Mesothelial cell of epicardium (in vitro differentiated cells): Measurements from ENCODE around the gene TSPAN15. TPM values are rescaled to one million over a fixed set of nuclear protein-coding genes. Genes with fewer than 3 reads are reported as not detected.
A peak's percentile ranks its signal among the peaks of the same experiment; 100 is the strongest.

Experiments
- DNase-seq, 2 experiments: peaks; one replicate each; pipeline ENCODE4 v3.0.0; 2021; ENCODE audit warnings: low spot score in 2 of 2; ENCODE audit not compliant: unreplicated experiment in 2 of 2
- H3K27ac Mint-ChIP-seq: 2 replicates; pipeline ENCODE4 v1.8.0; 2021; ENCODE audit warnings: mixed read lengths
- H3K27me3 Mint-ChIP-seq: 2 replicates; pipeline ENCODE4 v1.8.0; 2021; ENCODE audit warnings: low read depth, mixed read lengths
- H3K36me3 Mint-ChIP-seq: 2 replicates; pipeline ENCODE4 v1.8.0; 2021; ENCODE audit warnings: mixed read lengths
- H3K4me1 Mint-ChIP-seq: 2 replicates; pipeline ENCODE4 v1.8.0; 2021; ENCODE audit warnings: mixed read lengths
- H3K4me3 Mint-ChIP-seq: 2 replicates; pipeline ENCODE4 v1.8.0; 2021; ENCODE audit warnings: mild to moderate bottlenecking, moderate library complexity, mixed read lengths
- H3K9me3 Mint-ChIP-seq: 2 replicates; pipeline ENCODE4 v1.8.0; 2021; ENCODE audit warnings: mixed read lengths
- CTCF ChIP-seq: fragments of 200-600 bp; sonication (generic); IDR thresholded peaks from one replicate; pipeline ENCODE4 v1.5.0; 2021; ENCODE audit warnings: antibody characterized with exemption; ENCODE audit not compliant: unreplicated experiment
- total RNA-seq: library from RNA; stranded (reverse); gene quantifications from 3 replicates; pipeline ENCODE4 v1.2.1, GENCODE V29; 2021

TSPAN15 gene
- total RNA-seq, 1 donor from 2014 or later = 17.7 TPM

- Mint-ChIP-seq H3K4me3 (no peak overlapping the region), H3K27ac (peak overlapping the region; percentile 50)
- no peak for TF ChIP-seq CTCF
These were observed 6.5 kb downstream of the TSPAN15 start for GRCh38 chr10:69457771-69458237.

GRCh38 chr10:69458430-69459100 is 7.3 kb downstream of the TSPAN15 start:
- Mint-ChIP-seq H3K4me3 (no peak overlapping the region), H3K9me3 (no peaks in the 10 kb centered on the region), H3K27me3 (no peaks in the 10 kb centered on the region), H3K27ac (no peak overlapping the region), H3K4me1 (peaks cover 6% of the 10 kb centered on the region), H3K36me3 (no peaks in the 10 kb centered on the region)
- no peak for DNase-seq
- no peak for TF ChIP-seq CTCF

More at GRCh38 chr10:69457771-69458237, 6.5 kb downstream of the TSPAN15 start:
- H3K4me1 Mint-ChIP-seq = peaks cover 6% of the 10 kb centered on the region
- DNase-seq = no peak
- H3K9me3 Mint-ChIP-seq = no peaks in the 10 kb centered on the region
- peaks cover 2% of the 10 kb centered on the region for H3K27me3 Mint-ChIP-seq
- no peaks in the 10 kb centered on the region for H3K36me3 Mint-ChIP-seq

- H3K27me3 Mint-ChIP-seq = no peaks in the 10 kb centered on the region
These were observed 8.0 kb downstream of the TSPAN15 start for GRCh38 chr10:69459101-69459790.

GRCh38 chr10:69459893-69460575 is 8.8 kb downstream of the TSPAN15 start:
- no peak for TF ChIP-seq CTCF
- H3K4me1 Mint-ChIP-seq = peaks cover 6% of the 10 kb centered on the region
- no peaks in the 10 kb centered on the region for H3K9me3 Mint-ChIP-seq
- no peak for DNase-seq
- no peak overlapping the region for H3K27ac Mint-ChIP-seq
- no peaks in the 10 kb centered on the region for H3K27me3 Mint-ChIP-seq
- H3K4me3 Mint-ChIP-seq = no peak overlapping the region
- no peaks in the 10 kb centered on the region for H3K36me3 Mint-ChIP-seq

More at GRCh38 chr10:69459101-69459790, 8.0 kb downstream of the TSPAN15 start:
- no peaks in the 10 kb centered on the region for H3K9me3 Mint-ChIP-seq
- no peak for DNase-seq
- peaks cover 6% of the 10 kb centered on the region for H3K4me1 Mint-ChIP-seq
- H3K27ac Mint-ChIP-seq = no peak overlapping the region
- H3K4me3 Mint-ChIP-seq = no peak overlapping the region
- H3K36me3 Mint-ChIP-seq = no peaks in the 10 kb centered on the region
- no peak for TF ChIP-seq CTCF

GRCh38 chr10:69460576-69461242 is 9.4 kb downstream of the TSPAN15 start:
- Mint-ChIP-seq H3K27ac (peak overlapping the region; percentile 39), H3K4me1 (peaks cover 6% of the 10 kb centered on the region), H3K27me3 (no peaks in the 10 kb centered on the region), H3K36me3 (no peaks in the 10 kb centered on the region), H3K4me3 (no peak overlapping the region), H3K9me3 (no peaks in the 10 kb centered on the region)
- no peak for TF ChIP-seq CTCF
- DNase-seq = no peak
